Peyer's patch (tissue), 4 donors: Measurements from ENCODE around the gene BAZ1A.

Source experiments
- POLR2A ChIP-seq, 2 donors: fragments of 450-650 bp; IDR thresholded peaks; one replicate each; pipeline ENCODE4 v1.5.1; 2017; ENCODE audit warnings: antibody characterized with exemption in 2 of 2, mild to moderate bottlenecking in 2 of 2, moderate library complexity in 2 of 2
- TF ChIP-seq, protein P1 (sequence below), 6 experiments: fragments of 450-650 bp in 4 of 6; fragments of 200-600 bp in 2 of 6; sonication (generic) in 1 of 6; IDR thresholded peaks; one replicate each; pipeline ENCODE4 v1.5.1; 2017 to 2019; ENCODE audit warnings: antibody characterized with exemption in 6 of 6, mild to moderate bottlenecking in 3 of 6, moderate library complexity in 1 of 6

DNA sequence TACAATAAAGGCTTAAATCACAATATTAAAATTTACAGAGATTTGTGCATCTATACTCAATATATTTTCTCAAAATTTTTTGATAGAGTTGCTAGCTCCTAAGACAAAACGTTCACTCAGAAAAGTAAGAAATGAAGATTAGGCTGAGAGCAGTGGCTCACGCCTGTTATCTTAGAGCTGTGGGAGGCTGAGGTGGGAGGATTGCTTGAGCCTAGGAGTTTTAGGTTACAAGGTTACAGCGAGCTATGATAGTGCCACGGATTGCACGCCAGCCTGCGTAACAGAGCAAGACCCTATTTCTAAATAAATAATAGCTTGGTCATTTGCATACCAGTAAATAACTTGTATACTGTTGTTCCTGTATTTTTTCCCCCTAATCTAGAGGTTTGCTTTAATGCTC, 125.8 kb downstream of the BAZ1A start:
- TF ChIP-seq, protein P1, sequence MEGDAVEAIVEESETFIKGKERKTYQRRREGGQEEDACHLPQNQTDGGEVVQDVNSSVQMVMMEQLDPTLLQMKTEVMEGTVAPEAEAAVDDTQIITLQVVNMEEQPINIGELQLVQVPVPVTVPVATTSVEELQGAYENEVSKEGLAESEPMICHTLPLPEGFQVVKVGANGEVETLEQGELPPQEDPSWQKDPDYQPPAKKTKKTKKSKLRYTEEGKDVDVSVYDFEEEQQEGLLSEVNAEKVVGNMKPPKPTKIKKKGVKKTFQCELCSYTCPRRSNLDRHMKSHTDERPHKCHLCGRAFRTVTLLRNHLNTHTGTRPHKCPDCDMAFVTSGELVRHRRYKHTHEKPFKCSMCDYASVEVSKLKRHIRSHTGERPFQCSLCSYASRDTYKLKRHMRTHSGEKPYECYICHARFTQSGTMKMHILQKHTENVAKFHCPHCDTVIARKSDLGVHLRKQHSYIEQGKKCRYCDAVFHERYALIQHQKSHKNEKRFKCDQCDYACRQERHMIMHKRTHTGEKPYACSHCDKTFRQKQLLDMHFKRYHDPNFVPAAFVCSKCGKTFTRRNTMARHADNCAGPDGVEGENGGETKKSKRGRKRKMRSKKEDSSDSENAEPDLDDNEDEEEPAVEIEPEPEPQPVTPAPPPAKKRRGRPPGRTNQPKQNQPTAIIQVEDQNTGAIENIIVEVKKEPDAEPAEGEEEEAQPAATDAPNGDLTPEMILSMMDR (IDR thresholded peaks at IDR 0.05), result no peak
- no peak for TF ChIP-seq POLR2A (IDR thresholded peaks at IDR 0.05)
